K562 (cell line): ENCODE measurements around the gene SPAG9. TPM values are rescaled to one million over a fixed set of nuclear protein-coding genes. Genes with fewer than 3 reads are reported as not detected.

Experiments
- E2F4 ChIP-seq: sonication (generic); formaldehyde crosslinking; IDR thresholded peaks from 2 replicates; pipeline ENCODE4 v1.8.0; 2022; ENCODE audit warnings: mild to moderate bottlenecking, low read depth, missing genetic modification reagents
- ELF1 ChIP-seq: fragments of 200-800 bp; sonication (Bioruptor generic); IDR thresholded peaks from 2 replicates; pipeline ENCODE4 v1.6.1; 2016; ENCODE audit warnings: missing genetic modification characterization, missing compliant biosample characterization
- ERF ChIP-seq: fragments of 450-650 bp; formaldehyde crosslinking; IDR thresholded peaks from 2 replicates; pipeline ENCODE4 v1.4.0; 2020; ENCODE audit warnings: mild to moderate bottlenecking, mixed read lengths
- FOXP1 ChIP-seq: sonication (generic); formaldehyde crosslinking; IDR thresholded peaks from 2 replicates; pipeline ENCODE4 v1.8.0; 2022; ENCODE audit warnings: mild to moderate bottlenecking, missing genetic modification reagents
- HNRNPK ChIP-seq: fragments of 200-400 bp; formaldehyde crosslinking; IDR thresholded peaks from one replicate; pipeline ENCODE4 v1.6.1; 2018; ENCODE audit warnings: mild to moderate bottlenecking, low read depth, low read length; ENCODE audit not compliant: poor library complexity, severe bottlenecking
- HNRNPLL ChIP-seq: fragments of 200-400 bp; formaldehyde crosslinking; IDR thresholded peaks from 2 replicates; pipeline ENCODE4 v1.6.1; 2017; ENCODE audit warnings: low read length, low read depth, mild to moderate bottlenecking; ENCODE audit not compliant: poor library complexity, severe bottlenecking
- KAT7 ChIP-seq: sonication (generic); formaldehyde crosslinking; IDR thresholded peaks from 2 replicates; pipeline ENCODE4 v1.8.0; 2022; ENCODE audit warnings: missing genetic modification reagents, mild to moderate bottlenecking, borderline replicate concordance
- MYC ChIP-seq, 2 experiments: fragments of 250-450 bp in 1 of 2; sonication (Bioruptor Pico) in 1 of 2; IDR thresholded peaks; 2 replicates each; pipeline versions ENCODE4 v1.5.1 to v1.6.1; 2012 to 2021; ENCODE audit warnings: low read depth in 2 of 2, borderline replicate concordance in 1 of 2, improper control_type of control experiment in 1 of 2, low read length in 1 of 2, mild to moderate bottlenecking in 1 of 2, moderate library complexity in 1 of 2
- SAFB ChIP-seq: fragments of 200-400 bp; formaldehyde crosslinking; IDR thresholded peaks from 2 replicates; pipeline ENCODE4 v1.6.1; 2017; ENCODE audit warnings: low read depth, low read length, borderline replicate concordance
- TCF3 ChIP-seq: sonication (generic); formaldehyde crosslinking; IDR thresholded peaks from 2 replicates; pipeline ENCODE4 v1.4.0; 2020; ENCODE audit warnings: mild to moderate bottlenecking, missing genetic modification reagents
- YY1 ChIP-seq, 3 experiments: IDR thresholded peaks; 2 replicates each; pipeline ENCODE4 v1.6.1; 2011; ENCODE audit warnings: low read length in 2 of 3, mild to moderate bottlenecking in 2 of 3, moderate library complexity in 2 of 3, borderline replicate concordance in 1 of 3, control low read depth in 1 of 3, low read depth in 1 of 3; ENCODE audit not compliant: insufficient read depth in 3 of 3, insufficient replicate concordance in 2 of 3, control insufficient read depth in 1 of 3, insufficient read length in 1 of 3; ENCODE audit errors: extremely low read depth in 1 of 3
- ZC3H4 ChIP-seq: sonication (generic); formaldehyde crosslinking; IDR thresholded peaks from 2 replicates; pipeline ENCODE4 v1.9.0; 2021; ENCODE audit warnings: missing genetic modification reagents, borderline replicate concordance
- ZFX ChIP-seq: sonication (generic); formaldehyde crosslinking; IDR thresholded peaks from 2 replicates; pipeline ENCODE4 v1.8.0; 2022; ENCODE audit warnings: mild to moderate bottlenecking, missing genetic modification reagents, moderate library complexity
- ZNF277 ChIP-seq: fragments of 250-450 bp; sonication (Bioruptor Pico); IDR thresholded peaks from 2 replicates; pipeline ENCODE4 v1.8.0; 2022; ENCODE audit warnings: inconsistent platforms, mild to moderate bottlenecking, moderate library complexity, borderline replicate concordance
- polyA plus RNA-seq, 8 experiments: library from polyadenylated mRNA; depleted of rRNA in 4 of 8; stranded (reverse) in 5 of 8; unstranded in 3 of 8; fragments of >200 nt; fragmentation: Nextera tagmentation in 2 of 8; fragmentation: Illumina TruSeq in 1 of 8; extraction: Ambion mirVana in 2 of 8; extraction: Trizol in 1 of 8; gene quantifications; 2 replicates each; pipeline versions ENCODE4 v1.2.1 to v1.2.3, GENCODE V29; 2011 to 2014; ENCODE audit warnings: inconsistent platforms in 1 of 8, missing spikeins in 1 of 8
- total RNA-seq, 7 experiments: library from RNA; depleted of rRNA in 6 of 7; stranded (reverse); fragments of >200 nt in 6 of 7; fragmentation: Illumina TruSeq in 2 of 7; extraction: Trizol in 2 of 7; gene quantifications; 2 replicates each; pipeline versions ENCODE4 v1.2.1 to v1.2.3, GENCODE V29; 2011 to 2021; ENCODE audit warnings: low replicate concordance in 1 of 7
- TF ChIP-seq, protein P1 (sequence below): fragments of 450-650 bp; formaldehyde crosslinking; IDR thresholded peaks from 2 replicates; pipeline ENCODE4 v1.4.0; 2022; ENCODE audit warnings: missing genetic modification characterization

Gene SPAG9
- total and polyA plus RNA-seq, 9 of the 15 experiments (the other 6 are each of a cell fraction or from before 2014, with no cell fraction given) = 12.2 to 99.2 (median 58.2) TPM

DNA sequence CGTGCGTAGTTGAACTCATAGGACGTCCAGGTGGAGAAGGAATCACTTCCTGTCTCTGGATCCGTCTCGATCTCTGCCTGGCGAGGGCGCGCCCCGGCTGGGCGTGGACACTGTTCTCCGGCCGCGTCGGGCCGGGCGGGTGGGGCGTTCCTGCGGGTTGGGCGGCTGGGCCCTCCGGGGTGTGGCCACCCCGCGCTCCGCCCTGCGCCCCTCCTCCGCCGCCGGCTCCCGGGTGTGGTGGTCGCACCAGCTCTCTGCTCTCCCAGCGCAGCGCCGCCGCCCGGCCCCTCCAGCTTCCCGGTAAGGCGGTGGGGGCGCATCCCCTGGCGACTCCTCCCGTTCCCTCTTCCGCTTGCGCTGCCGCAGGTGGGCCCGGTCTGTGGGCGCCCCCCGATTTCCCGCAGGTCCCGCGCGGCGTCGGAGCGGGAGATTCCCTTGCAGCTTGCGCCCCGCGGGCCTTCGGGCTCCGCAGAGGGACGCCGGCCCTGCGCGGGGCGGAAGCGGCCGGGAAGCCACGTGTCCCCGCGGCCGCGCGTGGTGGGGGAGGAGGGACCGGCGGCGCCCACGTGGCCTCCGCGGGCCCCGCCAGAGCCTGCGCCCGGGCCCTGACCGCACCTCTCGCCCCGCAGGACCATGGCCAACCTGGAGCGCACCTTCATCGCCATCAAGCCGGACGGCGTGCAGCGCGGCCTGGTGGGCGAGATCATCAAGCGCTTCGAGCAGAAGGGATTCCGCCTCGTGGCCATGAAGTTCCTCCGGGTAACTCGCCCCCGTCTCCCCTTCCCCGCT, 45.7 kb upstream of the SPAG9 start, which contains the start of gene NME2 (continued):
- TF ChIP-seq, protein P1, sequence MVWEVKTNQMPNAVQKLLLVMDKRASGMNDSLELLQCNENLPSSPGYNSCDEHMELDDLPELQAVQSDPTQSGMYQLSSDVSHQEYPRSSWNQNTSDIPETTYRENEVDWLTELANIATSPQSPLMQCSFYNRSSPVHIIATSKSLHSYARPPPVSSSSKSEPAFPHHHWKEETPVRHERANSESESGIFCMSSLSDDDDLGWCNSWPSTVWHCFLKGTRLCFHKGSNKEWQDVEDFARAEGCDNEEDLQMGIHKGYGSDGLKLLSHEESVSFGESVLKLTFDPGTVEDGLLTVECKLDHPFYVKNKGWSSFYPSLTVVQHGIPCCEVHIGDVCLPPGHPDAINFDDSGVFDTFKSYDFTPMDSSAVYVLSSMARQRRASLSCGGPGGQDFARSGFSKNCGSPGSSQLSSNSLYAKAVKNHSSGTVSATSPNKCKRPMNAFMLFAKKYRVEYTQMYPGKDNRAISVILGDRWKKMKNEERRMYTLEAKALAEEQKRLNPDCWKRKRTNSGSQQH = 0 out of 2 replicates have a peak, but pooled peaks have one; percentile 2
- peak in 1 of 3 experiments; percentile 42 for TF ChIP-seq YY1 (IDR thresholded peaks at IDR 0.05; ENCODE audit: borderline replicate concordance in 1 of 3, control insufficient read depth in 1 of 3, extremely low read depth in 1 of 3, insufficient read depth in 3 of 3, insufficient read length in 1 of 3, insufficient replicate concordance in 2 of 3, low read depth in 1 of 3, low read length in 2 of 3)
- peak; percentile 10 for TF ChIP-seq HNRNPK
- TF ChIP-seq TCF3 (CRISPR knock-in tag) = 0 out of 2 replicates have a peak, but pooled peaks have one; percentile 11
- TF ChIP-seq SAFB = peak; percentile 93
- TF ChIP-seq KAT7 (CRISPR knock-in tag) = peak; percentile 13; the same call in 1 of the 2 replicates
- peak; percentile 91; the same call in 1 of the 2 replicates for TF ChIP-seq FOXP1
- TF ChIP-seq ERF (CRISPR knock-in tag) = 0 out of 2 replicates have a peak, but pooled peaks have one; percentile 15
- no peak for TF ChIP-seq ZNF277 (CRISPR knock-in tag)
- peak; percentile 99 for TF ChIP-seq MYC (IDR thresholded peaks at IDR 0.05; ENCODE audit: low read depth, low read length)
- TF ChIP-seq MYC (CRISPR knock-in tag; IDR thresholded peaks at IDR 0.05; ENCODE audit: borderline replicate concordance, low read depth) = no peak
- TF ChIP-seq ZFX (CRISPR knock-in tag) = peak; percentile 81; the same call in 1 of the 2 replicates
- peak; percentile 65 for TF ChIP-seq HNRNPLL
- 0 out of 2 replicates have a peak, but pooled peaks have one; percentile 33 for TF ChIP-seq E2F4 (CRISPR knock-in tag)
- 0 out of 2 replicates have a peak, but pooled peaks have one; percentile 66 for TF ChIP-seq ZC3H4 (CRISPR knock-in tag)
- peak; percentile 63; the same call in 1 of the 2 replicates for TF ChIP-seq ELF1 (tag)
